HFFc6 (cell line): ENCODE data around the gene FOSB. TPM values are rescaled to one million over a fixed set of nuclear protein-coding genes. Genes with fewer than 3 reads are reported as not detected.

Experiments used
- DNase-seq: peaks from one replicate; pipeline ENCODE4 v3.0.0-alpha.2; 2018
- H3K27ac Mint-ChIP-seq: 2 replicates; pipeline ENCODE4 v1.8.0; 2020; ENCODE audit warnings: mild to moderate bottlenecking, mixed read lengths
- H3K27me3 Mint-ChIP-seq: 2 replicates; pipeline ENCODE4 v1.8.0; 2021; ENCODE audit warnings: mild to moderate bottlenecking, moderate library complexity, mixed read lengths; ENCODE audit not compliant: insufficient read depth
- H3K36me3 Mint-ChIP-seq: 2 replicates; pipeline ENCODE4 v1.8.0; 2021; ENCODE audit warnings: low read depth, mixed read lengths
- H3K4me1 Mint-ChIP-seq: 2 replicates; pipeline ENCODE4 v1.8.0; 2020; ENCODE audit warnings: low read depth, mixed read lengths
- H3K4me3 Mint-ChIP-seq: 2 replicates; pipeline ENCODE4 v1.8.0; 2020; ENCODE audit warnings: mild to moderate bottlenecking, moderate library complexity, mixed read lengths
- H3K9me3 Mint-ChIP-seq: 2 replicates; pipeline ENCODE4 v1.8.0; 2020; ENCODE audit warnings: mild to moderate bottlenecking, mixed read lengths
- CTCF ChIP-seq: fragments of 200-600 bp; sonication (generic); IDR thresholded peaks from 2 replicates; pipeline ENCODE4 v1.5.0; 2021; ENCODE audit warnings: antibody characterized with exemption, mild to moderate bottlenecking
- long read RNA-seq: library from polyadenylated mRNA; unstranded; transcript quantifications from one replicate; pipeline ENCODE4 v2.0.0, GENCODE V29; 2019
- total RNA-seq, 6 experiments: library from RNA; stranded (reverse); fragmentation: NEBNext Ultra II Directional; extraction: Animal tissue kit (Norgen Biotek cat#: 25700); gene quantifications; 2 replicates in 1 of 6; 3 replicates in 5 of 6; pipeline ENCODE4 v1.2.3, GENCODE V29; 2021

FOSB gene
- 10 to 100 TPM; 35.0 to 71.5 (median 62.9) TPM for total RNA-seq
- long read RNA-seq, partial matches to known transcripts, result 0 of 6 reads
- long read RNA-seq, other reads (novel, unspliced or antisense), result 2 of 6 reads

- peak within 1 kb of the TSS; percentile 93 for H3K27ac Mint-ChIP-seq
- TF ChIP-seq CTCF, result peak; percentile 67
- H3K36me3 Mint-ChIP-seq, result peaks cover 7% of the 10 kb centered on the region; the same call in 1 of the 2 replicates
These were observed at the start of gene FOSB for GRCh38 chr19:45467456-45468158. Gene FOSB (plus strand): TSS chr19:45467996. CDS start chr19:45468587, 591 bp downstream.

GRCh38 chr19:45418802-45419201 lies 49.0 kb upstream of the FOSB start:
- H3K4me3 Mint-ChIP-seq, result no peak overlapping the region
- no peak overlapping the region for H3K27ac Mint-ChIP-seq
- H3K27me3 Mint-ChIP-seq, result peaks cover 6% of the 10 kb centered on the region
- H3K4me1 Mint-ChIP-seq, result peaks cover 40% of the 10 kb centered on the region
- no peak for TF ChIP-seq CTCF
- DNase-seq, result no peak
- H3K36me3 Mint-ChIP-seq, result peaks cover 49% of the 10 kb centered on the region
- H3K9me3 Mint-ChIP-seq, result no peaks in the 10 kb centered on the region

More at GRCh38 chr19:45467456-45468158, at the start of gene FOSB:
- H3K4me1 Mint-ChIP-seq, result peaks cover 37% of the 10 kb centered on the region
- H3K4me3 Mint-ChIP-seq, result peak within 1 kb of the TSS; percentile 89
- DNase-seq, result peak; percentile 94
- peaks cover 29% of the 10 kb centered on the region for H3K9me3 Mint-ChIP-seq
- H3K27me3 Mint-ChIP-seq, result peaks cover 47% of the 10 kb centered on the region

- TF ChIP-seq CTCF, result no peak
- Mint-ChIP-seq H3K9me3 (no peaks in the 10 kb centered on the region), H3K27ac (no peak overlapping the region; the same call in 1 of the 2 replicates), H3K4me3 (no peak overlapping the region), H3K4me1 (peaks cover 41% of the 10 kb centered on the region), H3K36me3 (peaks cover 43% of the 10 kb centered on the region), H3K27me3 (peaks cover 6% of the 10 kb centered on the region)
- DNase-seq, result no peak
These were observed 48.4 kb upstream of the FOSB start for GRCh38 chr19:45419396-45419795.

GRCh38 chr19:45419895-45420294 lies 47.9 kb upstream of the FOSB start:
- peaks cover 46% of the 10 kb centered on the region for H3K4me1 Mint-ChIP-seq
- no peak for TF ChIP-seq CTCF
- no peak overlapping the region for H3K27ac Mint-ChIP-seq
- H3K9me3 Mint-ChIP-seq, result no peaks in the 10 kb centered on the region
- no peak for DNase-seq
- H3K27me3 Mint-ChIP-seq, result peaks cover 6% of the 10 kb centered on the region
- H3K36me3 Mint-ChIP-seq, result peaks cover 39% of the 10 kb centered on the region
- no peak overlapping the region for H3K4me3 Mint-ChIP-seq

- Mint-ChIP-seq H3K36me3 (peaks cover 39% of the 10 kb centered on the region), H3K4me3 (no peak overlapping the region), H3K27me3 (peaks cover 6% of the 10 kb centered on the region), H3K9me3 (no peaks in the 10 kb centered on the region), H3K4me1 (peaks cover 47% of the 10 kb centered on the region), H3K27ac (no peak overlapping the region)
- DNase-seq, result no peak
- TF ChIP-seq CTCF, result no peak
These were observed 47.4 kb upstream of the FOSB start for GRCh38 chr19:45420356-45420755.
